ENCODE measurements around the gene DAZAP2. TPM values are rescaled to one million over a fixed set of nuclear protein-coding genes. Genes with fewer than 3 reads are reported as not detected.
"Not testable (repeated sequence)": the region's sequence is repeated elsewhere in the genome, so short reads cannot be mapped to it uniquely, and the experiment has no call there.

Gene DAZAP2
- total RNA-seq, 2 donors from 2014 or later: 78.3 to 141 TPM

DNA sequence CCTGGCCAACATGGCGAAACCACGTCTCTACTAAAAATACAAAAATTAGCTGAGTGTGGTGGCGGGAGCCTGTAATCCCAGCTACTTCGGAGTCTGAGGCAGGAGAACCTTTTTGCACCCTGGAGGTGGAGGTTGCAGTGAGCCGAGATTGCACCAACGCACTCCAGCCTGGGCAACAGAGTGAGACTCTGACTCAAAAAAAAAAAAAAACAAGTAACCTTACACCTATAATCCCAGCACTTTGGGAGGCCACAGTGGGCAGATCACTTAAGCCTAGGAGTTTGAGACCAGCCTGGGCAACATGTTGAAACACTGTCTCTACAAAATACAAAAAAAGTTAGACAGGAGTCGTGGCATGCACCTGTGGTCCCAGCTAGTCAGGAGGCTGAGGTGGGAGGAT is 34.2 kb downstream of the DAZAP2 start:
- not testable (repeated sequence) for DNase-seq (ENCODE audit: low spot score); ATAC-seq; H3K27me3 Mint-ChIP-seq; H3K27ac Mint-ChIP-seq; H3K36me3 Mint-ChIP-seq; H3K4me3 Mint-ChIP-seq; H3K9me3 Mint-ChIP-seq
- H3K4me1 Mint-ChIP-seq (ENCODE audit: low read depth in 2 of 2): peaks cover 19 to 22% of the 10 kb centered on the region in 2 donors

DNA sequence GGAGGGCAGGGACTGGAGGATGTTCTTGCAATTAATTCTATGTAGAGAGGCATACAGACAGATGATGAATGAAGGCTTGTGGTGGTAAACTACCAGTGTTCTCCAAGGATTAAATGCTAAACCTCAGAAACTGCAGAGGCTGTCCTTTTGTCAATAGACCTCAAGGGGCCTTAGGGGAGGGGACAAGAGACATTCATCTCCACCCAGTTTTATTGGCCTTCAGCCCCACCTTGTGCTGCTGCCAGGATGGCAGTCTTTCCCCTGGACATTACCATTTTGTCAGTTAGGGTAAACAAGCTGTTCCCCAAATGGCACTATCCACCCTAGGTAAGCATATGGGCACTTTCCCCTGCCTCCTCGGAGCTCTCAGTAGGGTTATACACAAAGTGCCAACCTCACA is 36.5 kb downstream of the DAZAP2 start:
- DNase-seq (ENCODE audit: low spot score) (no peak), ATAC-seq (no peak)
- Mint-ChIP-seq H3K4me1 (ENCODE audit: low read depth in 2 of 2) (peaks cover 10 to 13% of the 10 kb centered on the region in 2 donors), H3K27me3 (no peaks in the 10 kb centered on the region), H3K4me3 (no peak overlapping the region), H3K36me3 (no peaks in the 10 kb centered on the region), H3K27ac (no peak overlapping the region), H3K9me3 (no peaks in the 10 kb centered on the region)

DNA sequence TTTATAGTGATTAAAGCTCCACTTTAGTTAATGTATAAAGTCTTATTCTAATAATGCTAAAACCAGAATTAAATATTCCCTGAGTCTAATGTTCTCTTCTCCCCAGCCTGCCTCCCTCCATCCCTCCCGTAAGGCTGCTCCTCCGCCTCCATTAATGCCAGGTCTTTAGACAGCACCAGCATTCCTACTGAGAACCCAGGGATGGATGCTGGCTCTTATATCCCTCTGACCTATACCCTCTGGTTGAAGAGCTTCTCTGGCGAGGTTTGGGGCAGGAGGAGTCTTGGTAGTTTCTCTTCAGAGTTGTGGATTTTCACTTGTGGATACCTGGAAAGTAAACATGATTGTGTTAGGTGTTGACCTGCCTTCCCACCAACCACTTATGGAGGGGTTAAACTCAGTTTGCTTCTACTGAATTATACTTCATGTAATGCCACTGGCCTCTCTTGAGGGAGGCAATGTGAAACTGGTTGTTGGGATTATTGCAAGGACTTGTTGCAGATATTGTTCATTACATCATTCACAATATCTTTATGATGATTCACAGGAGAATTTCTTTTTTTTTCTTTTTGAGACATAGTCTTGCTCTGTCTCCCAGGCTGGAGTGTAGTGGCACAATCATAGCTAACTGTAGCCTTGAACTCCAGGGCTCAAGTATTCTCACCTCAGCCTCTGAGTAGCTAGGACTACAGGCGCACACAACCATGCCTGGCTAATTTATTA is 42.7 kb downstream of the DAZAP2 start:
- Mint-ChIP-seq H3K9me3 (no peaks in the 10 kb centered on the region), H3K4me1 (ENCODE audit: low read depth in 2 of 2) (peaks cover 0 to 3% of the 10 kb centered on the region in 2 donors), H3K36me3 (peaks cover 5% of the 10 kb centered on the region), H3K27me3 (no peaks in the 10 kb centered on the region), H3K27ac (peak overlapping the region; percentile 39 to 44), H3K4me3 (no peak overlapping the region)
- DNase-seq (ENCODE audit: low spot score) (no peak), ATAC-seq (no peak)

DNA sequence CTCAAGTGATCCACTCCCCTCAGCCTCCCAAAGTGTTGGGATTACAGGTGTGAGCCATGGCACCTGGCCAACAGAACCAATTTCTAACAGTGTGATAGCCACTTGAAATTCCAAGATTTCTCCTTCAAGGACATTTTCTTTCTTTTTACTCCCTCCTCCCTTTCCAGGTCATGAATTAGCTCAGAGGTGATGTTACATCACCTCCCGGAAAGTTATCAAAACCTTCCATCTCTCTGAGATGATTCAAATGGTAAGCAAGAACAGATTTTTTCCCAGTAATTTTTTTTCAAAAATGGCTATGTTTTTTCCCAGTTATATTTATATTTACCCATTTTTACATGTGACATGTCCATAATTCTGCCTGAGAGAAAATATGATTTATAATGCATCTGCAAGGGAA is 47.2 kb downstream of the DAZAP2 start:
- Mint-ChIP-seq H3K36me3 (peaks cover under 1% of the 10 kb centered on the region), H3K9me3 (no peaks in the 10 kb centered on the region), H3K27me3 (no peaks in the 10 kb centered on the region), H3K27ac (peak overlapping the region; percentile 39 to 52), H3K4me1 (ENCODE audit: low read depth in 2 of 2) (peaks cover 0 to 6% of the 10 kb centered on the region in 2 donors), H3K4me3 (no peak overlapping the region)
- no peak for ATAC-seq
- no peak for DNase-seq (ENCODE audit: low spot score)

DNA sequence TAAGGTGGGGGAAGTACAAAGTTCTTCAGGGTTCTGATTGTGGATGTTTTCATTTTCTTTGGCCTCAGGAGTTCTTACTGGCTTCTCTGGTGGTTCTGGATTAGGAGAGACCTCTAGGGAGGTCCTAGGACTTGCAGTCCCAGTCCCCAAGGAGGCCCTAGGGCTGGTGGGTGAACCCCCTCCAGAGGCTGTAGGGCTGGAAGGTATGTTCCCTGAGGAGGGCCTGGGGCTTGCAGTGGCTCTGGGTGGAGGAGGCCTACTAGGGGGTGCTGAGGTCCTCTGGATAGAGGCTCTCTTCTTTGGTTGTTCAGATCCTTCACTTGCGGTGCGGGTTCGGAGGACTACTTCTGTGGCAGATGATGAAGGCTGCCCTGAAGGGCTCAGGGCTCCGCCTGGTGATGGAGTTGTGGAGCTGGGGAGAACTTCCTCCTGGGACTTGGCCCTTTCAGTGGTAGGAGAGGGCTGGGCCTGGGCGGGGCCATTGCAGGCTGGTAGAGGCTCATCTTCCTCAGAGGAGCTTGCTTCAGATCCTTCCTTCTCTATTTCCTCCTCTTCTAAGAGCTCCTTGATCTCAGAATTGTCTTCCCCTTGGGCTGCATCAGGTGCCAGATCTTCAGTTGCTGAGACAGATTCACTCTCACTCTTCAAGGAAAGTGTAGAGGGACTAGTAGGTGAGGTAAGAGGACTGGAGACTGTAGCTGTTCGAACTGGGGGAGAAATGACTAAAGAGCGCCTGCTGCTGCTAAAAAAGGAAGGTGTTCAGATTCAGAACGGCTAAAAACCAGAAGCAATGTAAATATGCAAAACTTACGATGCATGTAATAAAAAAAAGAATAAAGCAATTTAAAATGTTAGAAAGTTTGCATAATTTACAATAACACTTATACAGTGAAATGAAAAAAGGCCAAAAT is 53.2 kb downstream of the DAZAP2 start:
- H3K4me1 Mint-ChIP-seq (ENCODE audit: low read depth in 2 of 2): peaks cover 0 to 12% of the 10 kb centered on the region in 2 donors
- not testable (repeated sequence) for H3K4me3 Mint-ChIP-seq; H3K27me3 Mint-ChIP-seq; H3K9me3 Mint-ChIP-seq; DNase-seq (ENCODE audit: low spot score); H3K36me3 Mint-ChIP-seq; ATAC-seq
- peak overlapping the region in 1 of 2 donors; percentile 26 for H3K27ac Mint-ChIP-seq

Other genes starting within 250 kb of the DAZAP2 start
- gene SLC11A2, start 212.4 kb upstream of the DAZAP2 start, total RNA-seq: 10 to 100 TPM; 76.1 to 94.3 TPM
- 100 to 1,000 TPM in 1 of 2 donors, 10 to 100 TPM in 1; 46.5 to 106 TPM for gene LETMD1, start 190.5 kb upstream of the DAZAP2 start, total RNA-seq
- 10 to 100 TPM; 24.1 to 32.7 TPM for gene CSRNP2, start 155.2 kb upstream of the DAZAP2 start, total RNA-seq
- gene TFCP2, start 65.7 kb upstream of the DAZAP2 start, total RNA-seq: 10 to 100 TPM; 33.0 to 46.0 TPM
- 1 to 10 TPM; 3.6 to 5.3 TPM for gene POU6F1, start 20.8 kb upstream of the DAZAP2 start, total RNA-seq
- gene SMAGP, start 31.6 kb downstream of the DAZAP2 start, total RNA-seq: 10 to 100 TPM in 1 of 2 donors, 1 to 10 TPM in 1; 3.8 to 11.5 TPM
- 100 to 1,000 TPM in 1 of 2 donors, 10 to 100 TPM in 1; 93.6 to 115 TPM for gene BIN2, start 85.3 kb downstream of the DAZAP2 start, total RNA-seq
- under 1 TPM in 1 of 2 donors, not detected in 1; 0.31 TPM for gene CELA1, start 107.9 kb downstream of the DAZAP2 start, total RNA-seq
- 10 to 100 TPM; 13.2 to 23.5 TPM for gene GALNT6, start 152.6 kb downstream of the DAZAP2 start, total RNA-seq
- gene SLC4A8, start 186.0 kb downstream of the DAZAP2 start, total RNA-seq: 1 to 10 TPM; 4.3 to 6.3 TPM

Data from natural killer cell treated with Interleukin-12 subunit alpha and Interleukin-12 subunit beta and Interleukin-15 and Interleukin-18, amount 100 ng/mL, for 72 hours (primary cell).